HEK293 (cell line): ENCODE measurements around the gene DMD.

Source experiments
- SETDB1 ChIP-seq: IDR thresholded peaks from one replicate; pipeline ENCODE4 v1.6.1; 2017; ENCODE audit warnings: mild to moderate bottlenecking, low read length, moderate library complexity, mixed read lengths; ENCODE audit not compliant: insufficient read length
- SP2 ChIP-seq: fragments of 450-650 bp; formaldehyde crosslinking; IDR thresholded peaks from 2 replicates; pipeline ENCODE4 v1.5.1; 2016; ENCODE audit warnings: missing biosample characterization, missing genetic modification characterization
- YY1 ChIP-seq: fragments of 450-650 bp; formaldehyde crosslinking; IDR thresholded peaks from 2 replicates; pipeline ENCODE4 v1.5.1; 2018; ENCODE audit warnings: missing biosample characterization, missing genetic modification characterization
- ZBTB1 ChIP-seq: fragments of 450-650 bp; formaldehyde crosslinking; IDR thresholded peaks from 2 replicates; pipeline ENCODE4 v1.5.1; 2016; ENCODE audit warnings: missing biosample characterization, missing genetic modification characterization
- ZNF184 ChIP-seq: fragments of 450-650 bp; IDR thresholded peaks from 2 replicates; pipeline ENCODE4 v1.5.1; 2018; ENCODE audit warnings: missing biosample characterization, mild to moderate bottlenecking, missing genetic modification characterization
- ZNF221 ChIP-seq: fragments of 450-650 bp; formaldehyde crosslinking; IDR thresholded peaks from 2 replicates; pipeline ENCODE4 v1.5.1; 2017; ENCODE audit warnings: missing biosample characterization, missing genetic modification characterization, borderline replicate concordance
- ZNF558 ChIP-seq: fragments of 450-650 bp; formaldehyde crosslinking; IDR thresholded peaks from 2 replicates; pipeline ENCODE4 v1.5.1; 2016; ENCODE audit warnings: missing biosample characterization, missing genetic modification characterization
- ZNF600 ChIP-seq: fragments of 450-650 bp; formaldehyde crosslinking; IDR thresholded peaks from 2 replicates; pipeline ENCODE4 v1.5.1; 2016; ENCODE audit warnings: missing biosample characterization, missing genetic modification characterization
- TF ChIP-seq, protein P1 (sequence below): fragments of 450-650 bp; formaldehyde crosslinking; IDR thresholded peaks from 2 replicates; pipeline ENCODE4 v1.5.1; 2016; ENCODE audit warnings: missing biosample characterization, missing genetic modification characterization
- TF ChIP-seq, protein P2 (sequence below): sonication (generic); formaldehyde crosslinking; IDR thresholded peaks from 2 replicates; pipeline ENCODE4 v1.8.1; 2022; ENCODE audit warnings: mild to moderate bottlenecking, moderate library complexity, missing genetic modification reagents
- TF ChIP-seq, protein P3 (sequence below): fragments of 450-650 bp; formaldehyde crosslinking; IDR thresholded peaks from 2 replicates; pipeline ENCODE4 v1.5.1; 2016; ENCODE audit warnings: missing biosample characterization, missing genetic modification characterization
- TF ChIP-seq, protein P4 (sequence below): fragments of 450-650 bp; formaldehyde crosslinking; IDR thresholded peaks from 2 replicates; pipeline ENCODE4 v1.5.1; 2016; ENCODE audit warnings: missing biosample characterization, missing genetic modification characterization
- TF ChIP-seq, protein P5 (sequence below): fragments of 450-650 bp; formaldehyde crosslinking; IDR thresholded peaks from 2 replicates; pipeline ENCODE4 v1.5.1; 2016; ENCODE audit warnings: missing biosample characterization, missing genetic modification characterization, low read depth
- TF ChIP-seq, protein P6 (sequence below): fragments of 450-650 bp; formaldehyde crosslinking; IDR thresholded peaks from 2 replicates; pipeline ENCODE4 v1.5.1; 2016; ENCODE audit warnings: missing biosample characterization, missing genetic modification characterization

DNA sequence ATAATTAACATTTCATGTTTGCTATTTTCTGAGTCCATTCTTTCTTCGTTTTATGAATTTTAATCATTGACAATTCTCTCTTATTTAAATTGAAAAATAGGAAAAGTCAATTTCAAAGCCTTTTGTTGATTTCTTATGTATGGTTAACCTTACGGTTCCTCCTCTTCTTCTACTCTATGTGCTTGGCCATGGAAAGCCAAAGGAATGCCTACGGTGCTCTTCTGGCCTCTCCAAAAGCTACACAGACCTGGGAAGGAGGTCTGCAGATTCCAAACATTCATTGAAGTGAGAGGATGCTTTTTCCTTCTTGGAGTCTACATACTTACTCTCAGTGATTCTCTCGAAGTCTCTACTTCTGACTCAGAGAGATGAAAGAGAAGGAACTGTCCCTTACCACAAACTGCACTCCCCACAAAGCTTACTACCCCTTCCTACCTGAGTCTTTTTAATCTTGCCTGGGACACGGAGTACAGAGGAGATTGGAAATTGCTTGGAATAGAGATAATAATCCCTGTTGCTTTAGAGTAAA lies 1276.4 kb downstream of the DMD start:
- TF ChIP-seq ZNF221 (tag by site-specific recombination) (no peak), SP2 (tag by site-specific recombination) (no peak), YY1 (tag by site-specific recombination) (no peak), SETDB1 (no peak), ZNF184 (no peak), ZNF558 (tag by site-specific recombination) (no peak), ZNF600 (no peak), ZBTB1 (tag by site-specific recombination) (no peak)
- TF ChIP-seq, protein P1, sequence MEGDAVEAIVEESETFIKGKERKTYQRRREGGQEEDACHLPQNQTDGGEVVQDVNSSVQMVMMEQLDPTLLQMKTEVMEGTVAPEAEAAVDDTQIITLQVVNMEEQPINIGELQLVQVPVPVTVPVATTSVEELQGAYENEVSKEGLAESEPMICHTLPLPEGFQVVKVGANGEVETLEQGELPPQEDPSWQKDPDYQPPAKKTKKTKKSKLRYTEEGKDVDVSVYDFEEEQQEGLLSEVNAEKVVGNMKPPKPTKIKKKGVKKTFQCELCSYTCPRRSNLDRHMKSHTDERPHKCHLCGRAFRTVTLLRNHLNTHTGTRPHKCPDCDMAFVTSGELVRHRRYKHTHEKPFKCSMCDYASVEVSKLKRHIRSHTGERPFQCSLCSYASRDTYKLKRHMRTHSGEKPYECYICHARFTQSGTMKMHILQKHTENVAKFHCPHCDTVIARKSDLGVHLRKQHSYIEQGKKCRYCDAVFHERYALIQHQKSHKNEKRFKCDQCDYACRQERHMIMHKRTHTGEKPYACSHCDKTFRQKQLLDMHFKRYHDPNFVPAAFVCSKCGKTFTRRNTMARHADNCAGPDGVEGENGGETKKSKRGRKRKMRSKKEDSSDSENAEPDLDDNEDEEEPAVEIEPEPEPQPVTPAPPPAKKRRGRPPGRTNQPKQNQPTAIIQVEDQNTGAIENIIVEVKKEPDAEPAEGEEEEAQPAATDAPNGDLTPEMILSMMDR: no peak
- TF ChIP-seq, protein P2, sequence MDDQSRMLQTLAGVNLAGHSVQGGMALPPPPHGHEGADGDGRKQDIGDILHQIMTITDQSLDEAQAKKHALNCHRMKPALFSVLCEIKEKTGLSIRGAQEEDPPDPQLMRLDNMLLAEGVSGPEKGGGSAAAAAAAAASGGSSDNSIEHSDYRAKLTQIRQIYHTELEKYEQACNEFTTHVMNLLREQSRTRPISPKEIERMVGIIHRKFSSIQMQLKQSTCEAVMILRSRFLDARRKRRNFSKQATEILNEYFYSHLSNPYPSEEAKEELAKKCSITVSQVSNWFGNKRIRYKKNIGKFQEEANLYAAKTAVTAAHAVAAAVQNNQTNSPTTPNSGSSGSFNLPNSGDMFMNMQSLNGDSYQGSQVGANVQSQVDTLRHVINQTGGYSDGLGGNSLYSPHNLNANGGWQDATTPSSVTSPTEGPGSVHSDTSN (CRISPR knock-in tag): no peak
- TF ChIP-seq, protein P3, sequence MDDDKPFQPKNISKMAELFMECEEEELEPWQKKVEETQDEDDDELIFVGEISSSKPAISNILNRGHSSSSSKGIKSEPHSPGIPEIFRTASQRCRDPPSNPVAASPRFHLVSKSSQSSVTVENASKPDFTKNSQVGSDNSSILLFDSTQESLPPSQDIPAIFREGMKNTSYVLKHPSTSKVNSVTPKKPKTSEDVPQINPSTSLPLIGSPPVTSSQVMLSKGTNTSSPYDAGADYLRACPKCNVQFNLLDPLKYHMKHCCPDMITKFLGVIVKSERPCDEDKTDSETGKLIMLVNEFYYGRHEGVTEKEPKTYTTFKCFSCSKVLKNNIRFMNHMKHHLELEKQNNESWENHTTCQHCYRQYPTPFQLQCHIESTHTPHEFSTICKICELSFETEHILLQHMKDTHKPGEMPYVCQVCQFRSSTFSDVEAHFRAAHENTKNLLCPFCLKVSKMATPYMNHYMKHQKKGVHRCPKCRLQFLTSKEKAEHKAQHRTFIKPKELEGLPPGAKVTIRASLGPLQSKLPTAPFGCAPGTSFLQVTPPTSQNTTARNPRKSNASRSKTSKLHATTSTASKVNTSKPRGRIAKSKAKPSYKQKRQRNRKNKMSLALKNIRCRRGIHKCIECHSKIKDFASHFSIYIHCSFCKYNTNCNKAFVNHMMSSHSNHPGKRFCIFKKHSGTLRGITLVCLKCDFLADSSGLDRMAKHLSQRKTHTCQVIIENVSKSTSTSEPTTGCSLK (tag by site-specific recombination): no peak
- TF ChIP-seq, protein P4, sequence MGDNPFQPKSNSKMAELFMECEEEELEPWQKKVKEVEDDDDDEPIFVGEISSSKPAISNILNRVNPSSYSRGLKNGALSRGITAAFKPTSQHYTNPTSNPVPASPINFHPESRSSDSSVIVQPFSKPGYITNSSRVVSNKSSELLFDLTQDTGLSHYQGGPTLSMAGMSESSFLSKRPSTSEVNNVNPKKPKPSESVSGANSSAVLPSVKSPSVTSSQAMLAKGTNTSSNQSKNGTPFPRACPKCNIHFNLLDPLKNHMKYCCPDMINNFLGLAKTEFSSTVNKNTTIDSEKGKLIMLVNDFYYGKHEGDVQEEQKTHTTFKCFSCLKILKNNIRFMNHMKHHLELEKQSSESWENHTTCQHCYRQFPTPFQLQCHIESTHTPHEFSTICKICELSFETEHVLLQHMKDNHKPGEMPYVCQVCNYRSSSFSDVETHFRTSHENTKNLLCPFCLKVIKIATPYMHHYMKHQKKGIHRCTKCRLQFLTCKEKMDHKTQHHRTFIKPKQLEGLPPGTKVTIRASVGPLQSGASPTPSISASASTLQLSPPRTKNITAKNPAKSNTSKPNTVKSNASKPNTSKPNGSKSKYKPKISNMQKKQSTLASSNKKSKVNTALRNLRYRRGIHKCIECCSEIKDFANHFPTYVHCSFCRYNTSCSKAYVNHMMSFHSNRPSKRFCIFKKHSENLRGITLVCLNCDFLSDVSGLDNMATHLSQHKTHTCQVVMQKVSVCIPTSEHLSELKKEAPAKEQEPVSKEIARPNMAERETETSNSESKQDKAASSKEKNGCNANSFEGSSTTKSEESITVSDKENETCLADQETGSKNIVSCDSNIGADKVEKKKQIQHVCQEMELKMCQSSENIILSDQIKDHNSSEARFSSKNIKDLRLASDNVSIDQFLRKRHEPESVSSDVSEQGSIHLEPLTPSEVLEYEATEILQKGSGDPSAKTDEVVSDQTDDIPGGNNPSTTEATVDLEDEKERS (tag by site-specific recombination): no peak
- TF ChIP-seq, protein P5, sequence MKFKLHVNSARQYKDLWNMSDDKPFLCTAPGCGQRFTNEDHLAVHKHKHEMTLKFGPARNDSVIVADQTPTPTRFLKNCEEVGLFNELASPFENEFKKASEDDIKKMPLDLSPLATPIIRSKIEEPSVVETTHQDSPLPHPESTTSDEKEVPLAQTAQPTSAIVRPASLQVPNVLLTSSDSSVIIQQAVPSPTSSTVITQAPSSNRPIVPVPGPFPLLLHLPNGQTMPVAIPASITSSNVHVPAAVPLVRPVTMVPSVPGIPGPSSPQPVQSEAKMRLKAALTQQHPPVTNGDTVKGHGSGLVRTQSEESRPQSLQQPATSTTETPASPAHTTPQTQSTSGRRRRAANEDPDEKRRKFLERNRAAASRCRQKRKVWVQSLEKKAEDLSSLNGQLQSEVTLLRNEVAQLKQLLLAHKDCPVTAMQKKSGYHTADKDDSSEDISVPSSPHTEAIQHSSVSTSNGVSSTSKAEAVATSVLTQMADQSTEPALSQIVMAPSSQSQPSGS (tag by site-specific recombination): no peak
- TF ChIP-seq, protein P6, sequence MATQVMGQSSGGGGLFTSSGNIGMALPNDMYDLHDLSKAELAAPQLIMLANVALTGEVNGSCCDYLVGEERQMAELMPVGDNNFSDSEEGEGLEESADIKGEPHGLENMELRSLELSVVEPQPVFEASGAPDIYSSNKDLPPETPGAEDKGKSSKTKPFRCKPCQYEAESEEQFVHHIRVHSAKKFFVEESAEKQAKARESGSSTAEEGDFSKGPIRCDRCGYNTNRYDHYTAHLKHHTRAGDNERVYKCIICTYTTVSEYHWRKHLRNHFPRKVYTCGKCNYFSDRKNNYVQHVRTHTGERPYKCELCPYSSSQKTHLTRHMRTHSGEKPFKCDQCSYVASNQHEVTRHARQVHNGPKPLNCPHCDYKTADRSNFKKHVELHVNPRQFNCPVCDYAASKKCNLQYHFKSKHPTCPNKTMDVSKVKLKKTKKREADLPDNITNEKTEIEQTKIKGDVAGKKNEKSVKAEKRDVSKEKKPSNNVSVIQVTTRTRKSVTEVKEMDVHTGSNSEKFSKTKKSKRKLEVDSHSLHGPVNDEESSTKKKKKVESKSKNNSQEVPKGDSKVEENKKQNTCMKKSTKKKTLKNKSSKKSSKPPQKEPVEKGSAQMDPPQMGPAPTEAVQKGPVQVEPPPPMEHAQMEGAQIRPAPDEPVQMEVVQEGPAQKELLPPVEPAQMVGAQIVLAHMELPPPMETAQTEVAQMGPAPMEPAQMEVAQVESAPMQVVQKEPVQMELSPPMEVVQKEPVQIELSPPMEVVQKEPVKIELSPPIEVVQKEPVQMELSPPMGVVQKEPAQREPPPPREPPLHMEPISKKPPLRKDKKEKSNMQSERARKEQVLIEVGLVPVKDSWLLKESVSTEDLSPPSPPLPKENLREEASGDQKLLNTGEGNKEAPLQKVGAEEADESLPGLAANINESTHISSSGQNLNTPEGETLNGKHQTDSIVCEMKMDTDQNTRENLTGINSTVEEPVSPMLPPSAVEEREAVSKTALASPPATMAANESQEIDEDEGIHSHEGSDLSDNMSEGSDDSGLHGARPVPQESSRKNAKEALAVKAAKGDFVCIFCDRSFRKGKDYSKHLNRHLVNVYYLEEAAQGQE (tag by site-specific recombination): no peak
